ENCODE measurements around the gene EML6.

- no peak for TF ChIP-seq CTCF (IDR thresholded peaks at IDR 0.05)
- no peak for TF ChIP-seq POLR2A (IDR thresholded peaks at IDR 0.05)
Observed at GRCh38 chr2:54683596-54683995, 39.9 kb upstream of the EML6 start.
